Activated CD8-positive, alpha-beta T cell treated with anti-CD3 and anti-CD28 coated beads for 36 hours (primary cell): ENCODE measurements around the gene KY. TPM values are rescaled to one million over a fixed set of nuclear protein-coding genes. Genes with fewer than 3 reads are reported as not detected.

Source experiments
- ATAC-seq: fragments of 200-7000 bp; cut with Tn5 transposase; one replicate; pipeline ENCODE4 v1.10.0; 2021; ENCODE audit warnings: mild to moderate bottlenecking, moderate library complexity
- CTCF ChIA-PET: fragments of 350-600 bp; sonication (Branson Sonifier 250); formaldehyde crosslinking; loops from one replicate; lab custom pipeline; 2021; ENCODE audit warnings: antibody characterized with exemption; lab: Charles Lee
- POLR2A ChIA-PET: fragments of 350-600 bp; sonication (Branson Sonifier 250); formaldehyde crosslinking; loops from one replicate; lab custom pipeline; 2021; ENCODE audit warnings: antibody characterized with exemption; lab: Charles Lee
- DNase-seq: peaks from one replicate; pipeline ENCODE4 v3.0.0-alpha.2; 2020
- H3K27ac Mint-ChIP-seq: one replicate; pipeline ENCODE4 v1.8.0; 2021; ENCODE audit warnings: mild to moderate bottlenecking, mixed read lengths
- H3K27me3 Mint-ChIP-seq: one replicate; pipeline ENCODE4 v1.8.0; 2021; ENCODE audit warnings: mixed read lengths
- H3K36me3 Mint-ChIP-seq: one replicate; pipeline ENCODE4 v1.8.0; 2021; ENCODE audit warnings: low read depth, mixed read lengths
- H3K4me1 Mint-ChIP-seq: one replicate; pipeline ENCODE4 v1.8.0; 2021; ENCODE audit warnings: low read depth, mixed read lengths
- H3K4me3 Mint-ChIP-seq: one replicate; pipeline ENCODE4 v1.8.0; 2021; ENCODE audit warnings: mild to moderate bottlenecking, moderate library complexity, mixed read lengths
- H3K9me3 Mint-ChIP-seq: one replicate; pipeline ENCODE4 v1.8.0; 2021; ENCODE audit warnings: mixed read lengths
- intact Hi-C: fragments of 100-400 bp; cut with micrococcal nuclease; formaldehyde crosslinking; loops from one replicate; pipeline ENCODE4 v1.10.0; 2022
- total RNA-seq, 2 experiments: library from RNA; stranded (reverse); gene quantifications; one replicate each; pipeline ENCODE4 v1.2.3, GENCODE V29; 2021
- TF ChIP-seq, protein P1 (sequence below): fragments of 200-600 bp; IDR thresholded peaks from one replicate; pipeline ENCODE4 v1.8.0; 2022; ENCODE audit warnings: antibody characterized with exemption, mild to moderate bottlenecking

The KY gene
- total RNA-seq, 2 experiments from 2014 or later: not detected

- intact Hi-C loops: no loop called here
- ChIA-PET POLR2A (no interaction called here), CTCF (no interaction called here)
- Mint-ChIP-seq H3K9me3 (no peaks in the 10 kb centered on the region), H3K27me3 (peaks cover 7% of the 10 kb centered on the region), H3K4me3 (no peak overlapping the region), H3K36me3 (no peaks in the 10 kb centered on the region), H3K4me1 (peaks cover 2% of the 10 kb centered on the region), H3K27ac (no peak overlapping the region)
- no peak for DNase-seq
- no peak for ATAC-seq
- TF ChIP-seq, protein P1, sequence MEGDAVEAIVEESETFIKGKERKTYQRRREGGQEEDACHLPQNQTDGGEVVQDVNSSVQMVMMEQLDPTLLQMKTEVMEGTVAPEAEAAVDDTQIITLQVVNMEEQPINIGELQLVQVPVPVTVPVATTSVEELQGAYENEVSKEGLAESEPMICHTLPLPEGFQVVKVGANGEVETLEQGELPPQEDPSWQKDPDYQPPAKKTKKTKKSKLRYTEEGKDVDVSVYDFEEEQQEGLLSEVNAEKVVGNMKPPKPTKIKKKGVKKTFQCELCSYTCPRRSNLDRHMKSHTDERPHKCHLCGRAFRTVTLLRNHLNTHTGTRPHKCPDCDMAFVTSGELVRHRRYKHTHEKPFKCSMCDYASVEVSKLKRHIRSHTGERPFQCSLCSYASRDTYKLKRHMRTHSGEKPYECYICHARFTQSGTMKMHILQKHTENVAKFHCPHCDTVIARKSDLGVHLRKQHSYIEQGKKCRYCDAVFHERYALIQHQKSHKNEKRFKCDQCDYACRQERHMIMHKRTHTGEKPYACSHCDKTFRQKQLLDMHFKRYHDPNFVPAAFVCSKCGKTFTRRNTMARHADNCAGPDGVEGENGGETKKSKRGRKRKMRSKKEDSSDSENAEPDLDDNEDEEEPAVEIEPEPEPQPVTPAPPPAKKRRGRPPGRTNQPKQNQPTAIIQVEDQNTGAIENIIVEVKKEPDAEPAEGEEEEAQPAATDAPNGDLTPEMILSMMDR: no peak
Measured at GRCh38 chr3:134645515-134645914, 5.3 kb downstream of the KY start.

DNA sequence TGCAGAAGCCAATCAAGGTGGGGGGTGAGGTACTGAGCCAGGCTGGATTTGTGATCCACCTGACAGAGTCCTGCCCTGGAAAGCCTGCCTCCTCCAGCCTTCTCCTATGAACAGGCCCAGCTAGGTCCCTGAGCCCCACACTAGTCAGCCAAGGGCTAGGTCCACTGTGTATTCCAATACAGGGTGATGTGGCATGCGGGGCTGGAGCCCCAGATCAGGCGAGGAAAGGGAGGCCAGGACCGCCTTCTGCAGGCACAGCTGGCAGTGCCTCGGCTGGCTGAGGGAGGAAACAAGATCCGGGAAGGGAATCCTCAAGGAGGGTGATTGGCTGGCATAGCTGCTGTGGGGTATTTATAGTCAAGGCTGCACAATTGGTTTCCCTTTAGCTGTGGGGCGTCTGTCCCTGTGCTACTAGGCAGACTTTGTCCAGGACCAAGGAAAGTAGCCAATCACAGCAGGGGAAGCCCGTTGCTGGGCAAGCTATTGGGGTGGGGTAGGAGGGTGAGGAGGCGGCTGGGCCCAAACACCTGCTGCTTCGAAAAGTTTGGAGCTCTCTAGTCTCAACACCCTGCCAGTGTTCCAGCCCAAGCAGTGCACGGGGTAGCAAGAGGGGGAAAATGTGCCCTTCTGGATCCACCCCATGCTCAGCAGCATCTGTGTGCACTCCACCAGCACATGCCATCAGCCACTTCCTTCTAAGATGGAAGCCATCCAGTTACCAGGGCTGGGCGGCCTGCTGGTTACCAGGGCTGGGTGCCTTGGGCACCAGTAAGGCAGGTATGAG lies 5.9 kb downstream of the KY start:
- Mint-ChIP-seq H3K27me3 (peaks cover 2% of the 10 kb centered on the region), H3K4me1 (no peaks in the 10 kb centered on the region), H3K4me3 (no peak overlapping the region), H3K27ac (no peak overlapping the region), H3K9me3 (no peaks in the 10 kb centered on the region), H3K36me3 (no peaks in the 10 kb centered on the region)
- ATAC-seq: no peak
- intact Hi-C loops: no loop called here
- CTCF ChIA-PET: no interaction called here
- TF ChIP-seq, protein P1: no peak
- POLR2A ChIA-PET: no interaction called here
- no peak for DNase-seq

DNA sequence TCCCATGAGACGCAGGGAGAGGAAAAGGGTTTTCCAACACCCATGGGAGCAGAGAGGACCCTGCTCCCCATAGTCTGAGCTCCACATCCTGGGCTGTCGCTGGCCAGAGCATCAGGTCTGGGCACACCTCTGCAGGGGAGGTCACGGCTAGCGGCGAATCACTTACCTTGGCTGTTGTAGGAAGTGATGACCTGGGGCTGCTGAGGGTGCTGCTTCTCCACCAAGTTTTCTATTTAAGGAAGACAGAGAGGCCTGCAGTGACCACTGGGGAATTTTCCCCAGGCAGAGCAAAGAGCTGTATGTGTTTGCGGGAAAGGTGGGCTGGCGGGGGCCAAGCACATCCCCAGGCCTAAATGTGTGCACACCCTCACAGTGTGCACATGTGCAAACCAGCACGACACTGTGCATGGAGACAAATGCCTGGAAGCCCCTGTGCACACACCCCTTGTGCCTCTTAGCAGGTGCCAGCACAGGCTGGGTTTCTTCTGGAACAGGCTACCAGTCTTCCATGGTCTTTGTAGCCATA lies 7.6 kb downstream of the KY start:
- no peaks in the 10 kb centered on the region for H3K36me3 Mint-ChIP-seq
- TF ChIP-seq, protein P1: no peak
- H3K27me3 Mint-ChIP-seq: peaks cover 2% of the 10 kb centered on the region
- ChIA-PET POLR2A (interaction anchor here (0.6 kb wide), 1 partner anchor 323 kb away, joined by 3 read pairs; no protein-coding TSS in a partner anchor), CTCF (no interaction called here)
- no peak overlapping the region for H3K27ac Mint-ChIP-seq
- no peaks in the 10 kb centered on the region for H3K9me3 Mint-ChIP-seq
- ATAC-seq (no peak), DNase-seq (no peak)
- H3K4me3 Mint-ChIP-seq: no peak overlapping the region
- H3K4me1 Mint-ChIP-seq: no peaks in the 10 kb centered on the region
- intact Hi-C loops: no loop called here

DNA sequence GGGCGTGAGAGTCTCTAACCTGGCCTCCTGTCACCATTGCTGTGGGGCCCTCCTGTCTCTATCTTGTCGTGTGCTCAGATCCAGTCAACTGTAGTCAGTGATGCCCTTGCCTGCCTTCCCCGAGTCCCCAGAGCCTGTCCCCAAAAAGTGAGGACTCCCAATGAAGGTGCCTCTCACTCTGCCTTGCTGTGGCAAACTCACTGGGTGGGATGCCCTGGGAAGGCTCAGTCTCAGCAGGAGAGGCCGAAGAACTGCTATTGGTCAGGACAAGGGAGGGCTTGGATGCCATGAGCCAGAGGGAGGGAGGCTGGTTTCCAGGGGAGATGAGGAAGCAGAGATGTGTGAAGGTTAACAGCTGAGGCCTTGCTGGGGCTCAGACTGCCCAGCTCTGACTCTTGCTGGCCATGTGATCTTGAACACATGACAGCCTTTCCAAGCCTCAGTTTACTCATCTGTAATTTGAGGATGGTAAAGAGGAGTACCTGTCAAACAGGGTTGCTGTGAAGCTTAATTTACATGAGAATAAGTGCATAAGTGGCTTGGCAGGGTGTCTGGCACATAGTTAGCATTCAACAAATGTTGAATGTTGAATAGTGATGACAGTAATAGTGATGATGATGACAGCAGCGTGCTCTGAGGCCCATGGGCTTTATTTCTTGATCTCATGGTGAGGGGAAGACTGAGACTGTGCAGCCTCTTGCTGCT lies 8.2 kb downstream of the KY start:
- intact Hi-C loops: no loop called here
- ATAC-seq: no peak
- CTCF ChIA-PET: interaction anchor here (2.7 kb wide), 1 partner anchor 42 kb away, joined by 13 read pairs; no protein-coding TSS in a partner anchor

More for the DNA sequence above, 8.2 kb downstream of the KY start:
- TF ChIP-seq, protein P1: no peak
- H3K27me3 Mint-ChIP-seq: peaks cover 2% of the 10 kb centered on the region
- H3K27ac Mint-ChIP-seq: no peak overlapping the region
- no peaks in the 10 kb centered on the region for H3K4me1 Mint-ChIP-seq
- H3K36me3 Mint-ChIP-seq: no peaks in the 10 kb centered on the region
- no peak overlapping the region for H3K4me3 Mint-ChIP-seq
- POLR2A ChIA-PET: interaction anchor here (0.6 kb wide), 1 partner anchor 324 kb away, joined by 3 read pairs; no protein-coding TSS in a partner anchor
- no peak for DNase-seq
- no peaks in the 10 kb centered on the region for H3K9me3 Mint-ChIP-seq
